Lung (tissue), 12 donors: ENCODE data around the gene HTR2C. TPM values are rescaled to one million over a fixed set of nuclear protein-coding genes. Genes with fewer than 3 reads are reported as not detected.

Experiments
- ATAC-seq: fragments of 200-7000 bp; cut with Tn5 transposase; one replicate; pipeline ENCODE4 v1.9.1; 2020; ENCODE audit warnings: moderate number of reproducible peaks; ENCODE audit not compliant: insufficient read depth, low FRiP score
- DNase-seq, 3 donors: peaks; one replicate each; pipeline ENCODE4 v3.0.0-alpha.2; 2013 to 2017
- H3K27ac ChIP-seq, 2 donors: one replicate each; pipeline ENCODE4 v1.5.1; 2013; ENCODE audit warnings: mild to moderate bottlenecking in 2 of 2, moderate library complexity in 2 of 2, control low read depth in 1 of 2, inconsistent platforms in 1 of 2, low read depth in 1 of 2, low read length in 1 of 2
- H3K27me3 ChIP-seq, 3 donors: one replicate each; pipeline ENCODE4 v1.5.1; 2013; ENCODE audit warnings: low read length in 2 of 3; ENCODE audit not compliant: control insufficient read depth in 3 of 3, insufficient read depth in 3 of 3
- H3K36me3 ChIP-seq, 4 donors: one replicate each; pipeline ENCODE4 v1.5.1; 2013; ENCODE audit warnings: low read length in 4 of 4, mild to moderate bottlenecking in 1 of 4, moderate library complexity in 1 of 4; ENCODE audit not compliant: control insufficient read depth in 4 of 4, insufficient read depth in 4 of 4
- H3K4me1 ChIP-seq, 5 donors: one replicate each; pipeline ENCODE4 v1.5.1; 2013; ENCODE audit warnings: low read length in 5 of 5, mild to moderate bottlenecking in 2 of 5, moderate library complexity in 1 of 5; ENCODE audit not compliant: control insufficient read depth in 5 of 5, insufficient read depth in 5 of 5
- H3K4me3 ChIP-seq: one replicate; pipeline ENCODE4 v1.5.1; 2013; ENCODE audit warnings: mild to moderate bottlenecking, control low read depth, moderate library complexity
- H3K9ac ChIP-seq, 2 donors: one replicate each; pipeline ENCODE4 v1.5.1; 2013; ENCODE audit warnings: low read length in 2 of 2, control low read depth in 1 of 2; ENCODE audit not compliant: insufficient read depth in 1 of 2
- H3K9me3 ChIP-seq, 4 donors: one replicate each; pipeline ENCODE4 v1.5.1; 2013; ENCODE audit warnings: low read length in 3 of 4, mild to moderate bottlenecking in 1 of 4, moderate library complexity in 1 of 4; ENCODE audit not compliant: control insufficient read depth in 4 of 4, insufficient read depth in 3 of 4
- CTCF ChIP-seq: IDR thresholded peaks from 2 replicates; pipeline ENCODE4 v1.5.1; 2012; ENCODE audit warnings: mild to moderate bottlenecking; ENCODE audit errors: control extremely low read depth, extremely low read depth
- WGBS, 2 donors: extraction: QIAGEN DNeasy Blood & Tissue Kit; methylation state at CpG; one replicate each; pipeline ENCODE4 v1.1.7; 2013; 5-methylcytosine and 5-hydroxymethylcytosine counted together
- polyA plus RNA-seq, 2 donors: library from polyadenylated mRNA; stranded (reverse); fragments of 200-250 nt; gene quantifications; one replicate each; pipeline ENCODE4 v1.2.1, GENCODE V29; 2013
- total RNA-seq, 2 donors: library from RNA; depleted of rRNA in 1 of 2; stranded (reverse); fragments of >200 nt in 1 of 2; gene quantifications; one replicate each; pipeline ENCODE4 v1.2.1, GENCODE V29; 2014 to 2021
- donor health status: control.
- donor health status: control.
- donor health status: Bipolar disorder and iron deficiency.
- donor health status: healthy.
- donor health status: DM: yes; HTN: yes; CAD: no.

HTR2C gene
- total and polyA plus RNA-seq, 4 donors: 0.23 TPM; not detected in 3

GRCh38 chrX:114584983-114585842 lies 1.3 kb downstream of the HTR2C start:
- 4 to 16% methylated on average over 25 to 27 of the region's 27 CpGs for WGBS, 2 donors
- Histone ChIP-seq H3K9ac (no peak overlapping the region), H3K4me3 (no peak overlapping the region), H3K27ac (no peak overlapping the region), H3K4me1 (peaks cover 0 to 6% (median 0%) of the 10 kb centered on the region in 5 donors), H3K36me3 (no peaks in the 10 kb centered on the region), H3K9me3 (peaks cover 0 to 14% (median 0%) of the 10 kb centered on the region in 4 donors), H3K27me3 (peaks cover 24 to 90% (median 84%) of the 10 kb centered on the region in 3 donors)
- ATAC-seq (no peak), DNase-seq (peak in 1 of 3 donors; percentile 5)
- no peak for TF ChIP-seq CTCF

- H3K9ac ChIP-seq: no peak overlapping the region
- no peaks in the 10 kb centered on the region for H3K4me1 ChIP-seq
- ATAC-seq (no peak), DNase-seq (no peak)
- H3K27me3 ChIP-seq: peaks cover 0 to 64% (median 34%) of the 10 kb centered on the region in 3 donors
- H3K4me3 ChIP-seq: no peak overlapping the region
- no peaks in the 10 kb centered on the region for H3K36me3 ChIP-seq
- TF ChIP-seq CTCF: no peak
- 73 to 84% methylated on average over 1 of the region's 1 CpG for WGBS, 2 donors
- H3K9me3 ChIP-seq: no peaks in the 10 kb centered on the region
- H3K27ac ChIP-seq: no peak overlapping the region
Observed at GRCh38 chrX:114591121-114591520, 7.2 kb downstream of the HTR2C start.

GRCh38 chrX:114599305-114599704 lies 15.4 kb downstream of the HTR2C start:
- Histone ChIP-seq H3K9me3 (no peaks in the 10 kb centered on the region), H3K27ac (no peak overlapping the region), H3K36me3 (no peaks in the 10 kb centered on the region), H3K4me3 (no peak overlapping the region), H3K9ac (no peak overlapping the region), H3K27me3 (peaks cover 0 to 25% (median 6%) of the 10 kb centered on the region in 3 donors), H3K4me1 (no peaks in the 10 kb centered on the region)
- DNase-seq (no peak), ATAC-seq (no peak)
- 59 to 88% methylated on average over 1 of the region's 1 CpG for WGBS, 2 donors
- TF ChIP-seq CTCF: no peak
